Lung (tissue), 12 donors: ENCODE data around the gene SDK2. TPM values are rescaled to one million over a fixed set of nuclear protein-coding genes. Genes with fewer than 3 reads are reported as not detected.

ENCODE experiments used
- ATAC-seq: fragments of 200-7000 bp; cut with Tn5 transposase; one replicate; pipeline ENCODE4 v1.9.1; 2020; ENCODE audit warnings: moderate number of reproducible peaks; ENCODE audit not compliant: insufficient read depth, low FRiP score
- DNase-seq, 3 donors: peaks; one replicate each; pipeline ENCODE4 v3.0.0-alpha.2; 2013 to 2017
- H3K27ac ChIP-seq, 2 donors: one replicate each; pipeline ENCODE4 v1.5.1; 2013; ENCODE audit warnings: mild to moderate bottlenecking in 2 of 2, moderate library complexity in 2 of 2, control low read depth in 1 of 2, inconsistent platforms in 1 of 2, low read depth in 1 of 2, low read length in 1 of 2
- H3K27me3 ChIP-seq, 3 donors: one replicate each; pipeline ENCODE4 v1.5.1; 2013; ENCODE audit warnings: low read length in 2 of 3; ENCODE audit not compliant: control insufficient read depth in 3 of 3, insufficient read depth in 3 of 3
- H3K36me3 ChIP-seq, 4 donors: one replicate each; pipeline ENCODE4 v1.5.1; 2013; ENCODE audit warnings: low read length in 4 of 4, mild to moderate bottlenecking in 1 of 4, moderate library complexity in 1 of 4; ENCODE audit not compliant: control insufficient read depth in 4 of 4, insufficient read depth in 4 of 4
- H3K4me1 ChIP-seq, 5 donors: one replicate each; pipeline ENCODE4 v1.5.1; 2013; ENCODE audit warnings: low read length in 5 of 5, mild to moderate bottlenecking in 2 of 5, moderate library complexity in 1 of 5; ENCODE audit not compliant: control insufficient read depth in 5 of 5, insufficient read depth in 5 of 5
- H3K4me3 ChIP-seq: one replicate; pipeline ENCODE4 v1.5.1; 2013; ENCODE audit warnings: mild to moderate bottlenecking, control low read depth, moderate library complexity
- H3K9ac ChIP-seq, 2 donors: one replicate each; pipeline ENCODE4 v1.5.1; 2013; ENCODE audit warnings: low read length in 2 of 2, control low read depth in 1 of 2; ENCODE audit not compliant: insufficient read depth in 1 of 2
- H3K9me3 ChIP-seq, 4 donors: one replicate each; pipeline ENCODE4 v1.5.1; 2013; ENCODE audit warnings: low read length in 3 of 4, mild to moderate bottlenecking in 1 of 4, moderate library complexity in 1 of 4; ENCODE audit not compliant: control insufficient read depth in 4 of 4, insufficient read depth in 3 of 4
- WGBS, 2 donors: extraction: QIAGEN DNeasy Blood & Tissue Kit; methylation state at CpG; one replicate each; pipeline ENCODE4 v1.1.7; 2013; 5-methylcytosine and 5-hydroxymethylcytosine counted together
- polyA plus RNA-seq, 2 donors: library from polyadenylated mRNA; stranded (reverse); fragments of 200-250 nt; gene quantifications; one replicate each; pipeline ENCODE4 v1.2.1, GENCODE V29; 2013
- total RNA-seq, 2 donors: library from RNA; depleted of rRNA in 1 of 2; stranded (reverse); fragments of >200 nt in 1 of 2; gene quantifications; one replicate each; pipeline ENCODE4 v1.2.1, GENCODE V29; 2014 to 2021
- TF ChIP-seq, protein P1 (sequence below): IDR thresholded peaks from 2 replicates; pipeline ENCODE4 v1.5.1; 2012; ENCODE audit warnings: mild to moderate bottlenecking; ENCODE audit errors: control extremely low read depth, extremely low read depth
- donor health status: control.
- donor health status: control.
- donor health status: Bipolar disorder and iron deficiency.
- donor health status: healthy.
- donor health status: DM: yes; HTN: yes; CAD: no.

SDK2 gene
- total and polyA plus RNA-seq, 4 donors: 0.91 to 41.7 (median 4.3) TPM

GRCh38 chr17:73510981-73511718 lies 133.1 kb downstream of the SDK2 start:
- TF ChIP-seq, protein P1, sequence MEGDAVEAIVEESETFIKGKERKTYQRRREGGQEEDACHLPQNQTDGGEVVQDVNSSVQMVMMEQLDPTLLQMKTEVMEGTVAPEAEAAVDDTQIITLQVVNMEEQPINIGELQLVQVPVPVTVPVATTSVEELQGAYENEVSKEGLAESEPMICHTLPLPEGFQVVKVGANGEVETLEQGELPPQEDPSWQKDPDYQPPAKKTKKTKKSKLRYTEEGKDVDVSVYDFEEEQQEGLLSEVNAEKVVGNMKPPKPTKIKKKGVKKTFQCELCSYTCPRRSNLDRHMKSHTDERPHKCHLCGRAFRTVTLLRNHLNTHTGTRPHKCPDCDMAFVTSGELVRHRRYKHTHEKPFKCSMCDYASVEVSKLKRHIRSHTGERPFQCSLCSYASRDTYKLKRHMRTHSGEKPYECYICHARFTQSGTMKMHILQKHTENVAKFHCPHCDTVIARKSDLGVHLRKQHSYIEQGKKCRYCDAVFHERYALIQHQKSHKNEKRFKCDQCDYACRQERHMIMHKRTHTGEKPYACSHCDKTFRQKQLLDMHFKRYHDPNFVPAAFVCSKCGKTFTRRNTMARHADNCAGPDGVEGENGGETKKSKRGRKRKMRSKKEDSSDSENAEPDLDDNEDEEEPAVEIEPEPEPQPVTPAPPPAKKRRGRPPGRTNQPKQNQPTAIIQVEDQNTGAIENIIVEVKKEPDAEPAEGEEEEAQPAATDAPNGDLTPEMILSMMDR: no peak
- Histone ChIP-seq H3K4me1 (peaks cover 0 to 19% (median 6%) of the 10 kb centered on the region in 5 donors), H3K9ac (no peak overlapping the region), H3K36me3 (no peaks in the 10 kb centered on the region), H3K27ac (no peak overlapping the region), H3K27me3 (peaks cover 0 to 3% (median 0%) of the 10 kb centered on the region in 3 donors), H3K9me3 (no peaks in the 10 kb centered on the region), H3K4me3 (no peak overlapping the region)
- 77 to 83% methylated on average over 22 of the region's 22 CpGs for WGBS, 2 donors
- DNase-seq (no peak), ATAC-seq (no peak)

DNA sequence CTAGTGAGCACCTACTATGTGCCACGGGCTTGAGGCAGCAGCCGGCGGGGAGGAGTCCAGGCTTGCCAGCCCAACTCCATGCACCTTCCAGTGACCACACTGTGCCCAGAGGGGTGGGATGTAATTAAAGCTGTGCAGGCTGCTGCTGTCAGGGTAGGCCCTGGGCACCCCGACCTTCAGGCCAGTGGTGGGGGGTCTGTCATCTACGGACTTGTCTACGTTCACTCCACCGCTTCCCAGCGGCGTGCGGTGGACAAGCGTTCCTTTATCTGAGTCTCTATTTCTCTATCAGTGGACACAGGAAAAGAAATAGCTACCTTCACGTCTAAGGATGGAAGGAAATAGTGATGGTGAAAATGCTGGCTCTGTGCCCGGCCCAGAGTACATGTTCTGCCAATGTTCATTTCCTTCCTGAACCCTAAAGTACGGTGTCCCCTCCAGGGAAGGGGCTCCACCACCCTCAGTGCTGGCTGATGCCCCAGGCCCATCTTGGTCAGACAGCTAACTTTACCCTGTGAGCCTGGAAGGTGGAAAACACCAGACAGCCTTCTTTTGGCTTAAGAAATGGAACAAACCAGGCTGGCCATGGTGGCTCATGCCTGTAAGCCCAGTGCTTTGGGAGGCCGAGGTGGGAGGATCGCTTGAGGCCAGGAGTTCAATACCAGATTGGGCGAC lies 135.2 kb downstream of the SDK2 start:
- DNase-seq: no peak
- Histone ChIP-seq H3K36me3 (no peaks in the 10 kb centered on the region), H3K27me3 (peaks cover 0 to 3% (median 0%) of the 10 kb centered on the region in 3 donors), H3K9ac (no peak overlapping the region), H3K4me1 (peaks cover 0 to 19% (median 6%) of the 10 kb centered on the region in 5 donors), H3K27ac (no peak overlapping the region), H3K9me3 (no peaks in the 10 kb centered on the region), H3K4me3 (no peak overlapping the region)
- WGBS, 2 donors: 71 to 73% methylated on average over 17 of the region's 17 CpGs
- no peak for ATAC-seq
- TF ChIP-seq, protein P1: no peak

GRCh38 chr17:73508057-73508930 lies 136.0 kb downstream of the SDK2 start:
- H3K27ac ChIP-seq: no peak overlapping the region
- no peak overlapping the region for H3K4me3 ChIP-seq
- no peaks in the 10 kb centered on the region for H3K36me3 ChIP-seq
- peaks cover 0 to 11% (median 2%) of the 10 kb centered on the region in 5 donors for H3K4me1 ChIP-seq
- WGBS, 2 donors: 72 to 77% methylated on average over 19 of the region's 19 CpGs
- H3K27me3 ChIP-seq: peaks cover 0 to 3% (median 0%) of the 10 kb centered on the region in 3 donors
- no peaks in the 10 kb centered on the region for H3K9me3 ChIP-seq
- TF ChIP-seq, protein P1: no peak
- ATAC-seq: no peak
- DNase-seq: no peak
- H3K9ac ChIP-seq: no peak overlapping the region
